HepG2 (cell line): ENCODE data around the gene ORC6. TPM values are rescaled to one million over a fixed set of nuclear protein-coding genes. Genes with fewer than 3 reads are reported as not detected.
A peak's percentile ranks its signal among the peaks of the same experiment; 100 is the strongest.

Experiments used
- ARID5B ChIP-seq: IDR thresholded peaks from 2 replicates; pipeline ENCODE4 v1.4.0; 2020; ENCODE audit warnings: mild to moderate bottlenecking, missing genetic modification reagents
- BCLAF1 ChIP-seq: fragments of 450-650 bp; IDR thresholded peaks from 2 replicates; pipeline ENCODE4 v1.6.1; 2017; ENCODE audit warnings: mild to moderate bottlenecking
- CCAR2 ChIP-seq: fragments of 200-400 bp; formaldehyde crosslinking; optimal IDR thresholded peaks from 2 replicates; pipeline ENCODE3; 2018; ENCODE audit warnings: low read depth, mild to moderate bottlenecking, low read length, moderate library complexity
- ETS1 ChIP-seq: sonication (generic); formaldehyde crosslinking; IDR thresholded peaks from 2 replicates; pipeline ENCODE4 v1.4.0; 2020; ENCODE audit warnings: missing genetic modification reagents
- NR0B2 ChIP-seq: sonication (generic); formaldehyde crosslinking; IDR thresholded peaks from 2 replicates; pipeline ENCODE4 v1.4.0; 2020; ENCODE audit warnings: mild to moderate bottlenecking, missing genetic modification reagents
- SMC3 ChIP-seq: IDR thresholded peaks from 2 replicates; pipeline ENCODE4 v1.6.1; 2011; ENCODE audit warnings: low read length, improper control_type of control experiment
- SPEN ChIP-seq: sonication (generic); formaldehyde crosslinking; IDR thresholded peaks from 2 replicates; pipeline ENCODE4 v1.5.1; 2020; ENCODE audit warnings: low read depth, mild to moderate bottlenecking, missing genetic modification reagents
- SRF ChIP-seq: IDR thresholded peaks from 2 replicates; pipeline ENCODE4 v1.6.1; 2011; ENCODE audit warnings: mild to moderate bottlenecking, low read depth, low read length, moderate library complexity
- TOE1 ChIP-seq: sonication (generic); formaldehyde crosslinking; IDR thresholded peaks from 2 replicates; pipeline ENCODE4 v1.4.0; 2020; ENCODE audit warnings: mild to moderate bottlenecking, missing genetic modification reagents
- TP53 ChIP-seq: sonication (generic); formaldehyde crosslinking; conservative IDR thresholded peaks from 2 replicates; pipeline ENCODE4 v1.4.0; 2020; ENCODE audit warnings: missing genetic modification reagents
- YY1 ChIP-seq: IDR thresholded peaks from 2 replicates; pipeline ENCODE4 v1.6.1; 2011; ENCODE audit warnings: low read length, low read depth, moderate library complexity, mild to moderate bottlenecking; ENCODE audit not compliant: insufficient read depth, insufficient replicate concordance
- ZBTB10 ChIP-seq: sonication (generic); formaldehyde crosslinking; IDR thresholded peaks from 2 replicates; pipeline ENCODE4 v1.4.0; 2020; ENCODE audit warnings: missing genetic modification reagents, borderline replicate concordance
- ZNF251 ChIP-seq: sonication (generic); formaldehyde crosslinking; IDR thresholded peaks from 2 replicates; pipeline ENCODE4 v1.9.0; 2021; ENCODE audit warnings: mild to moderate bottlenecking, missing genetic modification reagents
- ZNF430 ChIP-seq: sonication (generic); formaldehyde crosslinking; IDR thresholded peaks from 2 replicates; pipeline ENCODE4 v1.9.0; 2021; ENCODE audit warnings: mild to moderate bottlenecking, missing genetic modification reagents
- ZNF446 ChIP-seq: sonication (generic); formaldehyde crosslinking; IDR thresholded peaks from 2 replicates; pipeline ENCODE4 v1.5.0; 2020; ENCODE audit warnings: mild to moderate bottlenecking, missing genetic modification reagents
- ZNF766 ChIP-seq: sonication (generic); formaldehyde crosslinking; IDR thresholded peaks from 2 replicates; pipeline ENCODE4 v1.5.0; 2020; ENCODE audit warnings: missing genetic modification reagents, borderline replicate concordance
- ZNF883 ChIP-seq: sonication (generic); formaldehyde crosslinking; IDR thresholded peaks from 2 replicates; pipeline ENCODE4 v1.5.1; 2020; ENCODE audit warnings: mild to moderate bottlenecking, missing genetic modification reagents; ENCODE audit errors: not compliant biosample characterization
- polyA plus RNA-seq, 8 experiments: library from polyadenylated mRNA; depleted of rRNA in 3 of 8; stranded (reverse) in 7 of 8; unstranded in 1 of 8; fragments of >200 nt; fragmentation: Illumina TruSeq in 4 of 8; extraction: Trizol in 4 of 8; gene quantifications; 2 replicates each; pipeline versions ENCODE4 v1.2.1 to v1.2.3, GENCODE V29; 2011 to 2016; ENCODE audit warnings: low read depth in 4 of 8, missing spikeins in 1 of 8, mixed read lengths in 1 of 8; ENCODE audit not compliant: insufficient read depth in 1 of 8
- total RNA-seq, 5 experiments: library from RNA; depleted of rRNA; stranded (reverse); fragments of >200 nt; fragmentation: Illumina TruSeq; extraction: Trizol; gene quantifications; 2 replicates each; pipeline ENCODE4 v1.2.3, GENCODE V29; 2016; ENCODE audit warnings: low read depth in 1 of 5

Gene ORC6
- total and polyA plus RNA-seq, 2 of the 13 experiments (the other 11 are each of a cell fraction or from before 2014, with no cell fraction given), result 34.2 to 69.8 TPM

- TF ChIP-seq NR0B2 (peak; percentile 61; the same call in 1 of the 2 replicates), ETS1 (peak; percentile 80; the same call in 1 of the 2 replicates), SPEN (CRISPR knock-in tag) (peak; percentile 41; the same call in 1 of the 2 replicates), ZNF446 (CRISPR knock-in tag) (peak; percentile 90; the same call in 1 of the 2 replicates), TOE1 (CRISPR knock-in tag) (no peak), SMC3 (no peak), ZNF251 (CRISPR knock-in tag) (no peak), TP53 (CRISPR knock-in tag) (0 out of 2 replicates have a peak, but pooled peaks have one; percentile 17), ARID5B (CRISPR knock-in tag) (peak; percentile 31; the same call in 1 of the 2 replicates), ZNF883 (CRISPR knock-in tag) (peak; percentile 57), CCAR2 (no peak), ZNF766 (CRISPR knock-in tag) (peak; percentile 92; the same call in 1 of the 2 replicates), ZBTB10 (peak; percentile 52), YY1 (peak; percentile 79), ZNF430 (CRISPR knock-in tag) (peak; percentile 63; the same call in 1 of the 2 replicates), SRF (no peak), BCLAF1 (no peak)
Observed at GRCh38 chr16:46688654-46689364, 650 bp upstream of the ORC6 start, which contains the start of gene VPS35 (continued).
